ENCODE data around the gene CLCN3. TPM values are rescaled to one million over a fixed set of nuclear protein-coding genes. Genes with fewer than 3 reads are reported as not detected.

Gene CLCN3
- total and polyA plus RNA-seq, 9 of the 15 experiments (the other 6 are each of a cell fraction or from before 2014, with no cell fraction given): 12.7 to 60.6 (median 38.5) TPM

DNA sequence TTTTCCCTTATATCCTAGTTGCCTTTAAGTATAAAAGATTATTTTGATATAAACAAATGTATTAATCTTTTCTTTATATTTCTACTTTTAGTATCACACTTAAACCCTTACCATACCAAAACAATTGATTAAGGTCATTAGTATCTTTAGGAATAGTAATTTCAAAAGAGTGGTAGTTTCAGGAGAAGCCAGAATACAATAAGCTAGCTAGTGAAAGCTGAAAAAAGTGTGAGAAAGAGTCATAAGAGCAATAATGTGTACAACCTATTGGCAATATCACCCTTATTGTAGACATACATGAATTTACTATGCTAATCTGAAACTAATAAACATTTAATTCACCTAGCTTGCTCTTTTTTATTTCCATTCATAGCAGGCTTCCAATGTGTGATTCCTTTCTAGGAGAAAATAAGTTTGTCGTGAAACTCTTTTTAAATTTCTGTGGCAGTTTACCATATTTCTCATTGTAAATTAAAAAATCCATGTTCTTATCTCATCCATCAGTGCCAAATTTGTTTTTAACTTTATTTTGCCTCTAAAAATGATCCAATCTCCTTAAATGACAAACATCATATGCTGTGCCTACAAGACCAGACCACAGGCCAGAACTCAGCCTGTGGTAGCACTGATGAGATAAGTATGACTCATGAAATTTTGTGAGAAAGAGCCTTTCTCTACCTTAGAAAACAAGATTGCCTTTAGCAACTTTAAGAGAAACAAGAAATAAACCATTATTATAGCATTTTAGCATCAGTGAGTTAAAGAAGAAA lies 16.1 kb upstream of the CLCN3 start (continued):
- no peak for TF ChIP-seq CHD7 (IDR thresholded peaks at IDR 0.05; ENCODE audit: low read depth, low read length)
- TF ChIP-seq ZNF764 (CRISPR knock-in tag; IDR thresholded peaks at IDR 0.05; ENCODE audit: low read depth): no peak
- no peak for TF ChIP-seq SETDB1 (IDR thresholded peaks at IDR 0.05; ENCODE audit: low read length)
- no peak for TF ChIP-seq VEZF1 (CRISPR knock-in tag; IDR thresholded peaks at IDR 0.05)
- TF ChIP-seq FOXK2 (conservative IDR thresholded peaks at IDR 0.05 in 1 of 2, IDR thresholded peaks at IDR 0.05 in 1 of 2; ENCODE audit: low read depth in 2 of 2): no peak
- TF ChIP-seq C11orf30 (IDR thresholded peaks at IDR 0.05; ENCODE audit: low read depth): peak; percentile 90
- no peak for TF ChIP-seq TAF9B (IDR thresholded peaks at IDR 0.05; ENCODE audit: partially characterized antibody)
- no peak for TF ChIP-seq GTF2F1 (IDR thresholded peaks at IDR 0.05; ENCODE audit: low read depth, low read length)
- TF ChIP-seq MAFK (IDR thresholded peaks at IDR 0.05; ENCODE audit: low read length): peak; percentile 76; the same call in 1 of the 2 replicates
- TF ChIP-seq ZNF507 (tag; conservative IDR thresholded peaks at IDR 0.05): no peak
- TF ChIP-seq TAF15 (IDR thresholded peaks at IDR 0.05; ENCODE audit: low read depth, low read length): no peak
- TF ChIP-seq NR2C2 (CRISPR knock-in tag; IDR thresholded peaks at IDR 0.05): no peak
- TF ChIP-seq NR2C2 (tag; IDR thresholded peaks at IDR 0.05): no peak
- TF ChIP-seq FUS (optimal IDR thresholded peaks at IDR 0.05; ENCODE audit: low read depth, low read length): no peak

Measured in K562 (cell line).